Colonic mucosa (tissue), 4 donors: ENCODE data around the gene PAN2. TPM values are rescaled to one million over a fixed set of nuclear protein-coding genes. Genes with fewer than 3 reads are reported as not detected.
"Not testable (repeated sequence)": the region's sequence is repeated elsewhere in the genome, so short reads cannot be mapped to it uniquely, and the experiment has no call there.

ENCODE experiments used
- DNase-seq: peaks from one replicate; pipeline ENCODE4 v3.0.0-alpha.2; 2020
- H3K27ac ChIP-seq: fragments of 200-600 bp; one replicate; pipeline ENCODE4 v1.8.0; 2021
- H3K27me3 ChIP-seq: fragments of 200-600 bp; one replicate; pipeline ENCODE4 v1.8.0; 2021
- H3K36me3 ChIP-seq: fragments of 200-600 bp; one replicate; pipeline ENCODE4 v1.8.0; 2021
- H3K4me1 ChIP-seq: fragments of 200-600 bp; one replicate; pipeline ENCODE4 v1.8.0; 2021; ENCODE audit warnings: mild to moderate bottlenecking
- H3K4me3 ChIP-seq: fragments of 200-600 bp; one replicate; pipeline ENCODE4 v1.8.0; 2021
- H3K9ac ChIP-seq, 2 donors: one replicate each; pipeline ENCODE4 v1.7.0; 2013; ENCODE audit warnings: control low read depth in 2 of 2, low read depth in 2 of 2, low read length in 2 of 2
- H3K9me3 ChIP-seq: fragments of 200-600 bp; one replicate; pipeline ENCODE4 v1.8.0; 2021
- intact Hi-C: fragments of 100-400 bp; cut with DNase I; formaldehyde crosslinking; loops from one replicate; pipeline ENCODE4 v1.14.1; 2022
- total RNA-seq, 2 donors: library from RNA; stranded (reverse); fragmentation: NEBNext Ultra II Directional in 1 of 2; extraction: Animal tissue kit (Norgen Biotek cat#: 25700) in 1 of 2; gene quantifications; one replicate each; pipeline ENCODE4 v1.2.1, GENCODE V29; 2021
- TF ChIP-seq, protein P1 (sequence below): fragments of 200-600 bp; IDR thresholded peaks from one replicate; pipeline ENCODE4 v1.8.0; 2022; ENCODE audit warnings: antibody characterized with exemption, mild to moderate bottlenecking
- donor health status: healthy.
- donor health status: DM: no; HTN: no; CAD: no.
- donor health status: DM: no; HTN: no; CAD: no.

The PAN2 gene
- total RNA-seq, 2 donors from 2014 or later = 48.1 to 68.0 TPM

DNA sequence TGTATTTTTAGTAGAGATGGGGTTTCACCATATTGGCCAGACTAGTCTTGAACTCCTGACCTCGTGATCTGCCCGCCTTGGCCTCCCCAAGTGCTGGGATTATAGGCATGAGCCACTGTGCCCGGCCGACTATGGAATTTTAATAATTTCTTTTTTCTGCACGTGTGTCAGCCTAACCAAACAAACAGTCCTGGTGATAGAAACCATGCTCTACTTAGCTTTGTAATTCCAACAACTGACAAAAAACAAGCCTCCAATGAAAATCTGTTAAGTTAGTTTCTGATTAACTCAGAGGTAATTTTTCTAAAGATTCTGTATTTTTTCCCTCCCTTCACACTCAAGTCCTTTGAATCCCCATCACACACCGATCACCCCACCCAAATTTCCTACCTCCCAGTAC is 51.8 kb downstream of the PAN2 start:
- peaks cover 28% of the 10 kb centered on the region for H3K36me3 ChIP-seq
- no peak overlapping the region for H3K9ac ChIP-seq
- intact Hi-C loops = no loop called here
- no peaks in the 10 kb centered on the region for H3K4me1 ChIP-seq
- no peak overlapping the region for H3K27ac ChIP-seq
- TF ChIP-seq, protein P1, sequence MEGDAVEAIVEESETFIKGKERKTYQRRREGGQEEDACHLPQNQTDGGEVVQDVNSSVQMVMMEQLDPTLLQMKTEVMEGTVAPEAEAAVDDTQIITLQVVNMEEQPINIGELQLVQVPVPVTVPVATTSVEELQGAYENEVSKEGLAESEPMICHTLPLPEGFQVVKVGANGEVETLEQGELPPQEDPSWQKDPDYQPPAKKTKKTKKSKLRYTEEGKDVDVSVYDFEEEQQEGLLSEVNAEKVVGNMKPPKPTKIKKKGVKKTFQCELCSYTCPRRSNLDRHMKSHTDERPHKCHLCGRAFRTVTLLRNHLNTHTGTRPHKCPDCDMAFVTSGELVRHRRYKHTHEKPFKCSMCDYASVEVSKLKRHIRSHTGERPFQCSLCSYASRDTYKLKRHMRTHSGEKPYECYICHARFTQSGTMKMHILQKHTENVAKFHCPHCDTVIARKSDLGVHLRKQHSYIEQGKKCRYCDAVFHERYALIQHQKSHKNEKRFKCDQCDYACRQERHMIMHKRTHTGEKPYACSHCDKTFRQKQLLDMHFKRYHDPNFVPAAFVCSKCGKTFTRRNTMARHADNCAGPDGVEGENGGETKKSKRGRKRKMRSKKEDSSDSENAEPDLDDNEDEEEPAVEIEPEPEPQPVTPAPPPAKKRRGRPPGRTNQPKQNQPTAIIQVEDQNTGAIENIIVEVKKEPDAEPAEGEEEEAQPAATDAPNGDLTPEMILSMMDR = no peak
- H3K4me3 ChIP-seq = no peak overlapping the region
- no peaks in the 10 kb centered on the region for H3K27me3 ChIP-seq
- DNase-seq = no peak
- no peaks in the 10 kb centered on the region for H3K9me3 ChIP-seq

DNA sequence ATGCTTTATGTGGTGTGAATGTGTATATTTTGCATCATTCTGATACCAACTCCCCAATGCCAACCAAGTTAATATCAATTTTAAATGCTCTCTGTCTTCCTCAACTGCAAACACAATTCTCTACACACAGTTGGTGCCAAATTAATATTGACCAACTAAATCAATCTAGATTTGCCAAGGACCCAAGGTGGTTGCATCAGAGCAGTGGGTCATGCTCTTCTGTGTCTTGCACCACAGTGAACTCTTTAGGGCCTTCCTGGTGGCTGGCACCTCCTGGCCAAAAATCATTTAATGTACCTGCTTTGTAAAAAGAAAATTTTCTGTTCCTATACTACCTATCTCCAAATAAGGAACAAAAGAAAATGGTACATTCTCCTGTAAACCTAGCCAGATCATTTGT is 53.0 kb downstream of the PAN2 start:
- TF ChIP-seq, protein P1 = no peak
- H3K9me3 ChIP-seq = no peaks in the 10 kb centered on the region
- no peak overlapping the region for H3K9ac ChIP-seq
- no peak overlapping the region for H3K4me3 ChIP-seq
- H3K27ac ChIP-seq = no peak overlapping the region
- intact Hi-C loops = no loop called here
- H3K27me3 ChIP-seq = no peaks in the 10 kb centered on the region
- peaks cover 33% of the 10 kb centered on the region for H3K36me3 ChIP-seq
- DNase-seq = no peak
- no peaks in the 10 kb centered on the region for H3K4me1 ChIP-seq

DNA sequence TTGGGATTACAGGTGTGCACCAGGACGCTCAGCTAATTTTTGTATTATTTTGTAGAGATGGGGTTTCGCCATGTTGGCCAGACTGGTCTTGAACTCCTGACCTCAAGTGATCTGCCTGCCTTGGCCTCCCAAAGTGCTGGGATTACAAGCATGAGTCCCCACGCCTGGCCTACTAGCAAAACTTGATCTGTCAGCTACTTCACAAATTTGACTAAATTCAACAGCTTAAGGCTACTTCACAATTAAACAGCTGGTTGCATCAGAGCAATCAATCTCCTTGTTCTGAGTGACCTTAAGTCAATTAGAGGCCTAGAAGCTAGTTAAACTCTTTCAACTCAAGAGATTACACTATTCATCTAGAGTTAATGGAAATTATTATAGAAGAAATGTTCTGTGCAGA is 54.9 kb downstream of the PAN2 start:
- no peak overlapping the region for H3K27ac ChIP-seq
- H3K36me3 ChIP-seq = peaks cover 41% of the 10 kb centered on the region
- intact Hi-C loops = no loop called here
- DNase-seq = no peak
- TF ChIP-seq, protein P1 = no peak
- no peak overlapping the region for H3K9ac ChIP-seq
- no peak overlapping the region for H3K4me3 ChIP-seq
- H3K4me1 ChIP-seq = no peaks in the 10 kb centered on the region
- no peaks in the 10 kb centered on the region for H3K27me3 ChIP-seq
- no peaks in the 10 kb centered on the region for H3K9me3 ChIP-seq

DNA sequence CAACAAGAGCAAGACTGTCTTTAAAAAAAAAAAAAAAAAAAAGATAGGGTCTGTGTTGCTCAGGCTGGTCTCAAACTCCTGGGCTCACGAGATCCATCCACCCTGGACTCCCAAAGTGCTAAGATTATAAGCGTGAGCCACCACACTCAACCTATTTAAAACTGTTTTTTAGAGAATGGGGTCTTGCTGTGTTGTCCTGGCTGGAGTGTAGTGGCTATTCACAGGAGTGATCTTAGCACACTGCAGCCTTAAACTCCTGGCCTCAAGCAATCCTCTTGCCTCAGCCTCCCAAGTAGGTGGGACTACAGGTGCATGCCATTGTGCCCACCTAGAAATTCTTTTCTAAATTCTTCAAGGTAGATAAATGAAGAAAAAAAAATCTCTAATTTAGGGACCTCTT is 59.5 kb downstream of the PAN2 start:
- H3K36me3 ChIP-seq = peaks cover 25% of the 10 kb centered on the region
- no peaks in the 10 kb centered on the region for H3K9me3 ChIP-seq
- no peak overlapping the region for H3K9ac ChIP-seq
- intact Hi-C loops = no loop called here
- TF ChIP-seq, protein P1 = no peak
- H3K27me3 ChIP-seq = no peaks in the 10 kb centered on the region
- no peak overlapping the region for H3K4me3 ChIP-seq
- no peaks in the 10 kb centered on the region for H3K4me1 ChIP-seq
- H3K27ac ChIP-seq = no peak overlapping the region
- no peak for DNase-seq

DNA sequence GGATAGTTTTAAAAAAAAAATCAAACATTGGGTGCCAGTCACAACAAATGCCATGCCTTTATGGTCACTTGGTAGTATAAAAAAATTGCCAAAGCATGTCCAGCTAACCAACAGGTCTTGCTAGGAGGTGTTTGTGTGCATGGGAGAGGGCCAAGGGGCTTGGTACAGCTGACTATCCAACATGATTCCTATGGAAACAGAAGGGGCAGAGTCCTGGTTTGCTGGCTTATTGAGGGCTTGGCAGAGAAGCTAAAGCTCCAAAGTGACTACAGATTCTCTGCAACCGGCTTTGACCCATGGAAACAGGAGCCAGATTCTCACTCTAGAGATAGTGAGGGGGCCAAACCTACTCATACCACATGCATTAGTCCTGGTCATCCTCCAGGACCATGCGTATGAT is 61.3 kb downstream of the PAN2 start:
- peaks cover 22% of the 10 kb centered on the region for H3K36me3 ChIP-seq
- H3K9me3 ChIP-seq, H3K4me1 ChIP-seq, H3K27me3 ChIP-seq, intact Hi-C loops, H3K27ac ChIP-seq, H3K4me3 ChIP-seq, H3K9ac ChIP-seq, DNase-seq: not testable (repeated sequence)

DNA sequence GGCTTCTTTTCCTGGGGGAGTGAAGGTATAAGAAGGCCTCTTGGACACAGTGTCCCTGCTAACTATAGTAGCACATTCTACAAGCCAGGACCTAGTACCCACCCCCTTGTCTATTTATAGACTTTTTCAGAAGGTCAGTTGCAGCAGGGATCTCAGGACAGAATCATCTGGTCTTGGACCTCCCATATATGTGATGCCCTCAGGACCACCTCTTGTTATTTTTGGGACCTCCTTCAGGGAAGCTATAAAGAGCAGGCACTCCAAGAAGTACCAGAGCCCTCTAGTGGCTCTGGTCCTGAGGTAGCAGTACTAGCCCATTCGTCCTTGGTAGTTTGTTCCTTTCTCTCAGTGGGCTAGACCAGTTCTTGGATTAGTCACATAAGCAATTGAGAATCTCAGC is 62.8 kb downstream of the PAN2 start:
- no peak overlapping the region for H3K27ac ChIP-seq
- TF ChIP-seq, protein P1 = no peak
- no peaks in the 10 kb centered on the region for H3K4me1 ChIP-seq
- no peak for DNase-seq
- no peaks in the 10 kb centered on the region for H3K9me3 ChIP-seq
- H3K4me3 ChIP-seq = no peak overlapping the region
- peaks cover 19% of the 10 kb centered on the region for H3K36me3 ChIP-seq
- H3K9ac ChIP-seq = no peak overlapping the region
- intact Hi-C loops = no loop called here
- H3K27me3 ChIP-seq = no peaks in the 10 kb centered on the region
